ENCODE data around the gene DCTN5. TPM values are rescaled to one million over a fixed set of nuclear protein-coding genes. Genes with fewer than 3 reads are reported as not detected.

DCTN5 gene
- total RNA-seq, 1 donor from 2014 or later, result 88.9 TPM

DNA sequence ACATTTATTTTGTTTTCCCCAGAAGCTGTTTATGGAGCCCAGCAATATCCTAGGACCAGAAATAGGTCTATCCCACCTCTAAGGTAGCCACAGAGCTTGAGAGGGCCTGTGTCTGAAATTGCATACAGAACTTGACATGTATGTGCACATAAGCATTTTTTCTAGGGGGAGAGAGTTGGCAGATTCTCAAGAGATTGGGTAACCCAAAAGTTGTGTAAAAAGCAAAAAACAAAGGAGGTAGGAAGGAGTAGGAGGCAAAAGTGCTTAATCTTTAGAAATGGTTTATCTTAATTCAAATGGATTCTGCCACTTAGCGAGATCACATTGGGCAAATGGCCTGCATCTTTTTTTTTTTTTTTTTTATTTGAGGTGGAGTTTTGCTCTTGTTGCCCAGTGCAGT, 40.9 kb downstream of the DCTN5 start:
- Mint-ChIP-seq H3K4me3 (ENCODE audit: low read depth) (no peak overlapping the region), H3K27ac (no peak overlapping the region), H3K36me3 (ENCODE audit: insufficient read depth) (peaks cover 14% of the 10 kb centered on the region), H3K27me3 (no peaks in the 10 kb centered on the region), H3K9me3 (ENCODE audit: low read depth) (no peaks in the 10 kb centered on the region), H3K4me1 (ENCODE audit: low read depth) (peaks cover 15% of the 10 kb centered on the region)
- no peak for DNase-seq (ENCODE audit: low spot score, unreplicated experiment)
- TF ChIP-seq CTCF (IDR thresholded peaks at IDR 0.05; ENCODE audit: unreplicated experiment), result no peak

DNA sequence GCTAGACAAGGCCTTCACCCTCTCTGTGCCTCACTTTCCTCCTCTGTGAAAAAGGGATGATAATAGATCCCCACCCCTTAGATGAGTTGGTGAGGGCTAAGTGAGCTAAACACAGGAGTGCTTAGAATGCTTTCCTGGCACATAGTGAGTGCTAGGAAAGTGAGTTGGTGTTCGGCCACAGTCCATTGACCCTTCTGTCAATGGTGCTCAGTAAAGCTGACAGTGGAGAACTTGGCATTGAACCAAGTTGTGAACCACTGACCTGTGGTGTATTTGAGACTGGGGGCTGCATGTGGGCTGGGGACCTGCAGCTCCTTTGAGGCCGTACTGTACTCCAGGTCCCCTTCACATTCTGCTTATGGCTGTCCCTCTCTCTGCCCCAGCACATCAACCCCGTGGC, 42.2 kb downstream of the DCTN5 start:
- peaks cover 18% of the 10 kb centered on the region for H3K36me3 Mint-ChIP-seq (ENCODE audit: insufficient read depth)
- no peak for DNase-seq (ENCODE audit: low spot score, unreplicated experiment)
- H3K27me3 Mint-ChIP-seq, result no peaks in the 10 kb centered on the region
- H3K27ac Mint-ChIP-seq, result no peak overlapping the region
- H3K4me1 Mint-ChIP-seq (ENCODE audit: low read depth), result peaks cover 15% of the 10 kb centered on the region
- no peaks in the 10 kb centered on the region for H3K9me3 Mint-ChIP-seq (ENCODE audit: low read depth)
- no peak overlapping the region for H3K4me3 Mint-ChIP-seq (ENCODE audit: low read depth)
- TF ChIP-seq CTCF (IDR thresholded peaks at IDR 0.05; ENCODE audit: unreplicated experiment), result no peak

- Mint-ChIP-seq H3K4me3 (ENCODE audit: low read depth) (no peak overlapping the region), H3K4me1 (ENCODE audit: low read depth) (no peaks in the 10 kb centered on the region), H3K36me3 (ENCODE audit: insufficient read depth) (peaks cover 21% of the 10 kb centered on the region), H3K27ac (no peak overlapping the region), H3K9me3 (ENCODE audit: low read depth) (no peaks in the 10 kb centered on the region), H3K27me3 (no peaks in the 10 kb centered on the region)
- no peak for TF ChIP-seq CTCF (IDR thresholded peaks at IDR 0.05; ENCODE audit: unreplicated experiment)
- DNase-seq (ENCODE audit: low spot score, unreplicated experiment), result no peak
These were observed 46.0 kb downstream of the DCTN5 start for GRCh38 chr16:23687034-23687808.

GRCh38 chr16:23689442-23690187, 48.3 kb downstream of the DCTN5 start:
- Mint-ChIP-seq H3K9me3 (ENCODE audit: low read depth) (no peaks in the 10 kb centered on the region), H3K27ac (peak overlapping the region; percentile 71), H3K27me3 (no peaks in the 10 kb centered on the region), H3K36me3 (ENCODE audit: insufficient read depth) (peaks cover 15% of the 10 kb centered on the region), H3K4me1 (ENCODE audit: low read depth) (peaks cover 3% of the 10 kb centered on the region), H3K4me3 (ENCODE audit: low read depth) (no peak overlapping the region)
- no peak for DNase-seq (ENCODE audit: low spot score, unreplicated experiment)
- TF ChIP-seq CTCF (IDR thresholded peaks at IDR 0.05; ENCODE audit: unreplicated experiment), result no peak

DNA sequence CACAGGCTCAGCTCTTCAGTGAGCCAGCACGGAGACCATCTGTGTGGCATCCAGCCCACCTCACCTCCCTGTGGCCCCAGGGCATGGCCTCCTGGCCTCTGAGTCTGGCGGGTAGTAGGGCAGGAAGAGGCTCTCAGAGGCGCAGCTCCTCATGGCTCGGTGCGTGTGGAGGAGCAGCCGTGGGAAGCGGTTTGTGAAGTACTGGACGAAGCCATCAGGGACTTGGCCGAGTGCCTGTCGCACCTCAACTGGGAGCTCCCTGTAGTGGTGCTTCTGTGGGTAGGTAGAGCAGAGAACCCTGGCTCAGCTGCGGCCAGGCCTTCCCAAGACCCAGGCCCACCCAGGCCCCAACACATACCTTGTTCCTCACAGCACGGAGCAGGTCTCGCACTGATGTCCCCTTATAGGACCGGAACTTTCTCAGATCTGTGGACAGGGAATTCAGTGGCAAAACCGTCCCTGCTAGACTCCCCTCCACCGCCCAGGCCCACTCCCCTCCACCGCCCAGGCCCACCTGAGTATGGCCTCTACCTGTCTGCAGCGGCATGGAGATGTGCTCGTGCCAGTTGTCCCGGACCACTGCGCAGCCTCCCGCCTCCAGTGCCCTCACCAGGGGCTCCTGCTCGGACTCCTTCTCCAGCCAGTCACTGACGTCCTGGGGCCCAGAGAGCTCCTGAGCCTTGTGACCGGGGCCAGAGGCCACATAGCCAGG, 49.7 kb downstream of the DCTN5 start:
- no peaks in the 10 kb centered on the region for H3K9me3 Mint-ChIP-seq (ENCODE audit: low read depth)
- peaks cover 13% of the 10 kb centered on the region for H3K36me3 Mint-ChIP-seq (ENCODE audit: insufficient read depth)

More for the DNA sequence above, 49.7 kb downstream of the DCTN5 start:
- Mint-ChIP-seq H3K27ac (no peak overlapping the region), H3K27me3 (no peaks in the 10 kb centered on the region), H3K4me3 (ENCODE audit: low read depth) (no peak overlapping the region), H3K4me1 (ENCODE audit: low read depth) (peaks cover 9% of the 10 kb centered on the region)
- DNase-seq (ENCODE audit: low spot score, unreplicated experiment), result no peak
- no peak for TF ChIP-seq CTCF (IDR thresholded peaks at IDR 0.05; ENCODE audit: unreplicated experiment)
